Measurements from ENCODE around the gene FNTB.

DNA sequence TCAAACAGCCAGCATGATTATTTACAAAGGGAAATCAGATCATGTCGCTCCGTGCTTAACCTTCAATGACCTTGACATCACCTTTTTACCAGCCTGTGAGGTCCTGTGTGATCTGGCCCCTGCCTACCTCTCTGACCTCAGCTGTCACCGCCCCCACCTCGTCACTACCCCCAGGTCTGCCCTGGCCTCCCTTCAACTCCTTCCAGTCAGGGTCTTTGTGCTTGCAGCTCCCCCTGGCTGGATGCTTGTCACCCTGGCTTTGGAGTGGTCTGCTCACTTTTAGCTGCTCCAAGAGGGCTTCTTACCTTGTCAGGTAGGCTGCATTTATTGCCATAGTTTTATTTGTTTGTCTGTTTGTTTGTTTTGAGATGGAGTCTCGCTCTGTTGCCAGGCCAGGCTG, 123.8 kb downstream of the FNTB start:
- no peak for TF ChIP-seq GATA2 (IDR thresholded peaks at IDR 0.05; ENCODE audit: low read depth, low read length)
- no peak for TF ChIP-seq GATA3 (IDR thresholded peaks at IDR 0.05; ENCODE audit: low read depth, low read length)
